Hepatocyte (in vitro differentiated cells): ENCODE results near the gene ZNF148.

ENCODE experiments used
- EZH2 ChIP-seq: fragments of 200-600 bp; sonication (generic); IDR thresholded peaks from 2 replicates; pipeline ENCODE4 v1.6.1; 2016; ENCODE audit warnings: antibody characterized with exemption, mild to moderate bottlenecking, borderline replicate concordance
- EZH2phosphoT487 ChIP-seq: fragments of 200-600 bp; sonication (generic); IDR thresholded peaks from one replicate; pipeline ENCODE4 v1.6.1; 2018; ENCODE audit warnings: antibody characterized with exemption, mild to moderate bottlenecking, low read depth, moderate library complexity; ENCODE audit not compliant: unreplicated experiment, severe bottlenecking
- TF ChIP-seq, protein P1 (sequence below): fragments of 200-600 bp; sonication (generic); IDR thresholded peaks from 2 replicates; pipeline ENCODE4 v1.5.1; 2016; ENCODE audit warnings: antibody characterized with exemption, mild to moderate bottlenecking; ENCODE audit not compliant: poor library complexity

GRCh38 chr3:125331243-125331642 lies 43.9 kb downstream of the ZNF148 start:
- TF ChIP-seq EZH2 = no peak
- TF ChIP-seq EZH2phosphoT487 = no peak
- TF ChIP-seq, protein P1, sequence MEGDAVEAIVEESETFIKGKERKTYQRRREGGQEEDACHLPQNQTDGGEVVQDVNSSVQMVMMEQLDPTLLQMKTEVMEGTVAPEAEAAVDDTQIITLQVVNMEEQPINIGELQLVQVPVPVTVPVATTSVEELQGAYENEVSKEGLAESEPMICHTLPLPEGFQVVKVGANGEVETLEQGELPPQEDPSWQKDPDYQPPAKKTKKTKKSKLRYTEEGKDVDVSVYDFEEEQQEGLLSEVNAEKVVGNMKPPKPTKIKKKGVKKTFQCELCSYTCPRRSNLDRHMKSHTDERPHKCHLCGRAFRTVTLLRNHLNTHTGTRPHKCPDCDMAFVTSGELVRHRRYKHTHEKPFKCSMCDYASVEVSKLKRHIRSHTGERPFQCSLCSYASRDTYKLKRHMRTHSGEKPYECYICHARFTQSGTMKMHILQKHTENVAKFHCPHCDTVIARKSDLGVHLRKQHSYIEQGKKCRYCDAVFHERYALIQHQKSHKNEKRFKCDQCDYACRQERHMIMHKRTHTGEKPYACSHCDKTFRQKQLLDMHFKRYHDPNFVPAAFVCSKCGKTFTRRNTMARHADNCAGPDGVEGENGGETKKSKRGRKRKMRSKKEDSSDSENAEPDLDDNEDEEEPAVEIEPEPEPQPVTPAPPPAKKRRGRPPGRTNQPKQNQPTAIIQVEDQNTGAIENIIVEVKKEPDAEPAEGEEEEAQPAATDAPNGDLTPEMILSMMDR = no peak
